HepG2 (cell line): ENCODE measurements around the gene RAMP3.

Experiments
- AHR ChIP-seq: IDR thresholded peaks from 2 replicates; pipeline ENCODE4 v1.6.1; 2018; ENCODE audit warnings: missing genetic modification reagents, missing compliant biosample characterization
- FIP1L1 ChIP-seq: fragments of 200-400 bp; formaldehyde crosslinking; IDR thresholded peaks from 2 replicates; pipeline ENCODE4 v1.6.1; 2018; ENCODE audit warnings: low read depth, mild to moderate bottlenecking, low read length, moderate library complexity, borderline replicate concordance; ENCODE audit not compliant: insufficient read depth
- PCBP1 ChIP-seq: fragments of 200-400 bp; formaldehyde crosslinking; IDR thresholded peaks from 2 replicates; pipeline ENCODE4 v1.6.1; 2017; ENCODE audit warnings: mild to moderate bottlenecking, low read depth, low read length, borderline replicate concordance
- POLR2A ChIP-seq, 2 experiments: IDR thresholded peaks; 2 replicates each; pipeline ENCODE4 v1.6.1; 2011; ENCODE audit warnings: low read depth in 2 of 2, low read length in 2 of 2, mild to moderate bottlenecking in 1 of 2, moderate library complexity in 1 of 2; ENCODE audit not compliant: insufficient read depth in 1 of 2
- TF ChIP-seq, protein P1 (sequence below): sonication (generic); formaldehyde crosslinking; IDR thresholded peaks from 2 replicates; pipeline ENCODE4 v1.4.0; 2020; ENCODE audit warnings: missing genetic modification reagents

DNA sequence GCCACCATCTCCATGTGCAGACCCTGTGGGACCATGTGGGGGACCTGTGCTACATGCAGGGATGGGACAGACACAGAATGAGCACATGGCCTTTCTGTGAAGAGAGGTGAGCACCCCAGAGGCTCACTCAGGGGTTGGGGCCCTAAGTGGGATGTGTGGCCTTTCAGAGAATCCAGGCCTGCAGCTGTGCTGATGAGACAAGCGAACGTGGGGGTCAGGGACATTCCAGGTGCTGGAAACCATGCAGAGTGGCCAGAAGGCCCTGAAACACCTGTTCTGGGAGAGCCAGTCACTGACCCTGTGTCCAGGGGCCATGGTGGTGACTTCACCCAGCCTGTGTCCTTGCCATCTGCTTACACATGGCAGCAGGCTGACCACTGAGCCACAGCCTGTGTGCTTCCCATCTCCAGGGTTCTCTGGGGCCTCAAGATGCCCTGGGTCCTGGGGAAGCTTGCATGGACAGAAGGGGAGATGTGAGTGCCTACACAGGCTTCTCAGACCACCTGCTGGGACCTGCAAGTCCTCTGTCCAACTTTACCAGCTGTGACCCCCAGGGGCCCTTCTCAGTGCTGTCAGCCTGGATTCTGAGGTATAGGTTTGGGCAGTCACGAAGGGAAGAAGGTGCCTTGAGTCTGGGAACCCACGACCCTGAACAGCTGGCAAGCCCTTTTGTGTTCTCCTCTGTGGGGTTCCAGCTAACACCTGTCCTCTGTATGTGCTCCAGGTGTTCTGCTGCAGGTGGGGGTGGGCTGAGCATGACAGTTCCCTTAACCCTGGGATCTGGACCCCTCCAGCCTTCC is 17.6 kb downstream of the RAMP3 start:
- TF ChIP-seq AHR (CRISPR knock-in tag) (no peak), POLR2A (IDR thresholded peaks at IDR 0.05; ENCODE audit: insufficient read depth in 1 of 2, low read depth in 2 of 2, low read length in 2 of 2) (no peak), PCBP1 (no peak), FIP1L1 (no peak)
- TF ChIP-seq, protein P1, sequence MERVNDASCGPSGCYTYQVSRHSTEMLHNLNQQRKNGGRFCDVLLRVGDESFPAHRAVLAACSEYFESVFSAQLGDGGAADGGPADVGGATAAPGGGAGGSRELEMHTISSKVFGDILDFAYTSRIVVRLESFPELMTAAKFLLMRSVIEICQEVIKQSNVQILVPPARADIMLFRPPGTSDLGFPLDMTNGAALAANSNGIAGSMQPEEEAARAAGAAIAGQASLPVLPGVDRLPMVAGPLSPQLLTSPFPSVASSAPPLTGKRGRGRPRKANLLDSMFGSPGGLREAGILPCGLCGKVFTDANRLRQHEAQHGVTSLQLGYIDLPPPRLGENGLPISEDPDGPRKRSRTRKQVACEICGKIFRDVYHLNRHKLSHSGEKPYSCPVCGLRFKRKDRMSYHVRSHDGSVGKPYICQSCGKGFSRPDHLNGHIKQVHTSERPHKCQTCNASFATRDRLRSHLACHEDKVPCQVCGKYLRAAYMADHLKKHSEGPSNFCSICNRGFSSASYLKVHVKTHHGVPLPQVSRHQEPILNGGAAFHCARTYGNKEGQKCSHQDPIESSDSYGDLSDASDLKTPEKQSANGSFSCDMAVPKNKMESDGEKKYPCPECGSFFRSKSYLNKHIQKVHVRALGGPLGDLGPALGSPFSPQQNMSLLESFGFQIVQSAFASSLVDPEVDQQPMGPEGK: no peak
